Measurements from ENCODE around the gene SORCS2. TPM values are rescaled to one million over a fixed set of nuclear protein-coding genes. Genes with fewer than 3 reads are reported as not detected.

The SORCS2 gene
- polyA plus RNA-seq, 1 of the 3 experiments (the other 2 are of a cell fraction): 1.6 TPM

DNA sequence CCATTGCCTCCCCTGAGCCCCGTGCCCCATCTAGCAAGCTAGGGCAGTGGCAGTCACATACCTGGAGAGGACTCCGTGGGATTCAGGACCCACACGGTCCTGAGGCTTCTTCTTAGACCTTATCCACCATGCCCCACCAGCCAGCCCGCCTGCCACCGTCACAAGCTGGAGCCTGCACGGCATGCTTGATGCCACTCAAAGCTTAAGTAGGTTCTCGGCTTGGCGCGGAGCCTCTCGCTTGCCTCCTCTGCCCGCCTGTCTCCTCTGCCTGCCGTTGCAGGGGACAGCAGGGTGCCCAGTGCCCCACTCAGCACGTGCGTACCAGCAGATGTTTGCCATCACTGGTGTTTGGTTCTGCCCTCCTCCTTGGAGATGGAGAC, 228.3 kb downstream of the SORCS2 start:
- Histone ChIP-seq H3F3A (replicated peaks; ENCODE audit: insufficient read depth) (no peaks in the 10 kb centered on the region), H3K4me1 (ENCODE audit: control insufficient read depth in 1 of 2, insufficient read depth in 2 of 2, low read depth in 1 of 2, low read length in 1 of 2) (no peaks in the 10 kb centered on the region; a peak in 1 of 4 replicates), H3K9ac (no peak overlapping the region), H3K4me2 (no peak overlapping the region), H3K9me2 (no peaks in the 10 kb centered on the region), H3K36me3 (replicated peaks in 1 of 2; ENCODE audit: control insufficient read depth in 1 of 2, insufficient read depth in 2 of 2, low read length in 1 of 2) (no peaks in the 10 kb centered on the region), H2AFZ (ENCODE audit: low read depth) (no peak overlapping the region), H3K27ac (ENCODE audit: low read depth in 2 of 2, low read length in 1 of 2) (no peak overlapping the region), H4K20me1 (ENCODE audit: insufficient read depth) (no peaks in the 10 kb centered on the region), H3K79me2 (ENCODE audit: insufficient read depth) (no peaks in the 10 kb centered on the region), H3K27me3 (ENCODE audit: insufficient read depth) (no peaks in the 10 kb centered on the region), H3K9me3 (no peaks in the 10 kb centered on the region), H3K4me3 (ENCODE audit: low read depth in 2 of 2, low read length in 1 of 2) (no peak overlapping the region)
- ChIA-PET CTCF (interaction anchor here (0.7 to 1.7 kb wide), 3 partner anchors 13 to 1101 kb away, joined by 3 to 4 read pairs (median 3); no protein-coding TSS in a partner anchor), POLR2A (no interaction called here)
- no peak for TF ChIP-seq GATA2 (CRISPR knock-in tag; IDR thresholded peaks at IDR 0.05)
- TF ChIP-seq POLR2AphosphoS5 (IDR thresholded peaks at IDR 0.05; ENCODE audit: low read depth, low read length): no peak
- no peak for TF ChIP-seq SMC3 (IDR thresholded peaks at IDR 0.05; ENCODE audit: low read depth, low read length)
- no peak for TF ChIP-seq NFIC (IDR thresholded peaks at IDR 0.05; ENCODE audit: borderline replicate concordance)
- DNase-seq: no peak
- WGBS (ENCODE audit: low lambda C conversion rate): 75% methylated on average over 11 of the region's 14 CpGs

GRCh38 chr4:7421356-7422150, 229.2 kb downstream of the SORCS2 start:
- Histone ChIP-seq H3K9ac (no peak overlapping the region), H3K27me3 (ENCODE audit: insufficient read depth) (no peaks in the 10 kb centered on the region), H3F3A (replicated peaks; ENCODE audit: insufficient read depth) (no peaks in the 10 kb centered on the region), H3K4me3 (ENCODE audit: low read depth in 2 of 2, low read length in 1 of 2) (no peak overlapping the region), H3K4me1 (ENCODE audit: control insufficient read depth in 1 of 2, insufficient read depth in 2 of 2, low read depth in 1 of 2, low read length in 1 of 2) (no peaks in the 10 kb centered on the region; a peak in 1 of 4 replicates), H3K9me2 (no peaks in the 10 kb centered on the region), H2AFZ (ENCODE audit: low read depth) (no peak overlapping the region), H4K20me1 (ENCODE audit: insufficient read depth) (no peaks in the 10 kb centered on the region), H3K4me2 (no peak overlapping the region), H3K79me2 (ENCODE audit: insufficient read depth) (no peaks in the 10 kb centered on the region), H3K27ac (ENCODE audit: low read depth in 2 of 2, low read length in 1 of 2) (no peak overlapping the region), H3K36me3 (replicated peaks in 1 of 2; ENCODE audit: control insufficient read depth in 1 of 2, insufficient read depth in 2 of 2, low read length in 1 of 2) (no peaks in the 10 kb centered on the region), H3K9me3 (no peaks in the 10 kb centered on the region)
- TF ChIP-seq TEAD4 (IDR thresholded peaks at IDR 0.05; ENCODE audit: borderline replicate concordance, insufficient read depth): no peak
- TF ChIP-seq ELF1 (IDR thresholded peaks at IDR 0.05): no peak
- no peak for TF ChIP-seq ZBTB33 (IDR thresholded peaks at IDR 0.05; ENCODE audit: borderline replicate concordance, low read depth)
- WGBS (ENCODE audit: low lambda C conversion rate): 61% methylated on average over 17 of the region's 24 CpGs
- ChIA-PET CTCF (interaction anchor here (1.7 kb wide), 1 partner anchor 26 kb away, joined by 4 read pairs; no protein-coding TSS in a partner anchor), POLR2A (no interaction called here)
- peak; percentile 15 for DNase-seq

DNA sequence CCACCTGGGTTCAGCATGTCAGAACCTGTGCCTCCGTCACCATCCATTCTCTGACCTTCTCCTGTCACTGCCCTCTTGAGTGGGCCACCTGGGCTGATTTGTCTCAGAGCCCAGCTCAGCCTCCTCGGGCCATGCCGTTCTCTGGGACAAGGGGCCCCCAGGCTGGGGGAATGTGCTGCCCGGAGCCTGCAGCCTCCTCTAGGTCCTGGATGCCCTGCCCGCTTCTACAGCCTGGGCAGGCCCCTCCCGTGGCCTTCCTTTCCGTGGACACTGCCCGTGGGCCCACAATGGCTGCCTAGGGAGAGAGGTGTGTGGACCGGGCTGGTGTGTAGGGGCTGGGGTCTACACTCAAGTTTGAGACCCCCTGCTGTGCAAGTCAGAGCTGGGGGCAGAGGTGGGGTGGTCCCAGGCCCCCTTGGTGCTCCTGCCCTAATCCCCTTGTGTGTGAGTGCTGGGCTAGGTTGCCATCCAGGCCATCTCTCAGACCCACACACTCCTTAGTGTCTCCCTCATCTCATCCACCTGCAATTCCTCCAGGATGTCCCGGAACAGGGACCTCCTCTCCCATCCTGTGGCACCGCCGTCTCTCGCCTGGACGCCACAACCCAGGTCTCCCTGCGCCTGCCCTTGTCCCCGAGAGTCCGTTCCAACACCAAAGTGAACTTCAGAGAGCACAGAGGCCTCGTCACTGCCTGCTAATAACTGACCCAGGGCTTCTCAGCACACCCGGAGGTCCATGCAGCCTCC, 230.0 kb downstream of the SORCS2 start:
- Histone ChIP-seq H3K27me3 (ENCODE audit: insufficient read depth) (no peaks in the 10 kb centered on the region), H2AFZ (ENCODE audit: low read depth) (no peak overlapping the region), H4K20me1 (ENCODE audit: insufficient read depth) (no peaks in the 10 kb centered on the region), H3K36me3 (replicated peaks in 1 of 2; ENCODE audit: control insufficient read depth in 1 of 2, insufficient read depth in 2 of 2, low read length in 1 of 2) (no peaks in the 10 kb centered on the region), H3F3A (replicated peaks; ENCODE audit: insufficient read depth) (no peaks in the 10 kb centered on the region), H3K79me2 (ENCODE audit: insufficient read depth) (no peaks in the 10 kb centered on the region), H3K4me1 (ENCODE audit: control insufficient read depth in 1 of 2, insufficient read depth in 2 of 2, low read depth in 1 of 2, low read length in 1 of 2) (no peaks in the 10 kb centered on the region; a peak in 1 of 4 replicates), H3K9me3 (no peaks in the 10 kb centered on the region), H3K4me3 (ENCODE audit: low read depth in 2 of 2, low read length in 1 of 2) (no peak overlapping the region), H3K9ac (no peak overlapping the region), H3K9me2 (no peaks in the 10 kb centered on the region), H3K4me2 (no peak overlapping the region), H3K27ac (ENCODE audit: low read depth in 2 of 2, low read length in 1 of 2) (no peak overlapping the region)
- DNase-seq: peak; percentile 19
- ChIA-PET CTCF (no interaction called here), POLR2A (no interaction called here)
- WGBS (ENCODE audit: low lambda C conversion rate): 79% methylated on average over 17 of the region's 19 CpGs
- TF ChIP-seq FOSL2 (IDR thresholded peaks at IDR 0.05; ENCODE audit: borderline replicate concordance, low read depth) (no peak), GABPA (IDR thresholded peaks at IDR 0.05; ENCODE audit: low read depth) (no peak), SMC3 (IDR thresholded peaks at IDR 0.05; ENCODE audit: low read depth, low read length) (no peak), IRF3 (IDR thresholded peaks at IDR 0.05; ENCODE audit: low read depth, low read length) (no peak)

Data from SK-N-SH (cell line).